ENCODE results near the gene ZBTB45. TPM values are rescaled to one million over a fixed set of nuclear protein-coding genes. Genes with fewer than 3 reads are reported as not detected.

The ZBTB45 gene
- total and polyA plus RNA-seq, 4 donors, result 3.0 to 15.6 (median 10.1) TPM

GRCh38 chr19:58468216-58468839 lies 51.3 kb downstream of the ZBTB45 start:
- intact Hi-C loops (cut with DNase I), result no loop called here
- Histone ChIP-seq H3K27me3 (ENCODE audit: control insufficient read depth in 1 of 2, insufficient read depth in 2 of 2, low read length in 1 of 2) (no peaks in the 10 kb centered on the region), H3K4me3 (ENCODE audit: low read length in 2 of 2) (no peak overlapping the region), H3K36me3 (ENCODE audit: control insufficient read depth in 1 of 2, insufficient read depth in 2 of 2, low read length in 1 of 2) (peaks cover 0 to 4% of the 10 kb centered on the region in 2 donors), H3K4me1 (ENCODE audit: control insufficient read depth in 1 of 2, insufficient read depth in 2 of 2, low read length in 2 of 2) (no peaks in the 10 kb centered on the region), H3K9me3 (ENCODE audit: control insufficient read depth, low read length) (no peaks in the 10 kb centered on the region), H3K27ac (ENCODE audit: low read depth in 1 of 2, low read length in 2 of 2) (no peak overlapping the region)
- WGBS, 2 donors, result 64 to 68% methylated on average over 5 of the region's 5 CpGs
- DNase-seq (no peak), ATAC-seq (ENCODE audit: low FRiP score) (no peak)

- Histone ChIP-seq H3K27me3 (ENCODE audit: control insufficient read depth in 1 of 2, insufficient read depth in 2 of 2, low read length in 1 of 2) (no peaks in the 10 kb centered on the region), H3K4me1 (ENCODE audit: control insufficient read depth in 1 of 2, insufficient read depth in 2 of 2, low read length in 2 of 2) (no peaks in the 10 kb centered on the region), H3K9me3 (ENCODE audit: control insufficient read depth, low read length) (no peaks in the 10 kb centered on the region), H3K4me3 (ENCODE audit: low read length in 2 of 2) (peak within 1 kb of the TSS; percentile 31 to 65), H3K27ac (ENCODE audit: low read depth in 1 of 2, low read length in 2 of 2) (peak within 1 kb of the TSS in 1 of 2 donors; percentile 13), H3K36me3 (ENCODE audit: control insufficient read depth in 1 of 2, insufficient read depth in 2 of 2, low read length in 1 of 2) (peaks cover 0 to 4% of the 10 kb centered on the region in 2 donors)
- ATAC-seq (ENCODE audit: low FRiP score) (peak; percentile 99), DNase-seq (peak; percentile 99 to 100)
- intact Hi-C loops (cut with DNase I), result no loop called here
- 0% methylated on average over 92 of the region's 92 CpGs for WGBS, 2 donors
Observed at GRCh38 chr19:58466760-58467589, 52.6 kb downstream of the ZBTB45 start, which contains the start of gene ZNF324. ZNF324 (plus strand) TSS chr19:58467080; CDS start chr19:58469186, 2,106 bp downstream.

- Histone ChIP-seq H3K4me1 (ENCODE audit: control insufficient read depth in 1 of 2, insufficient read depth in 2 of 2, low read length in 2 of 2) (no peaks in the 10 kb centered on the region), H3K36me3 (ENCODE audit: control insufficient read depth in 1 of 2, insufficient read depth in 2 of 2, low read length in 1 of 2) (no peaks in the 10 kb centered on the region), H3K27ac (ENCODE audit: low read depth in 1 of 2, low read length in 2 of 2) (no peak overlapping the region), H3K9me3 (ENCODE audit: control insufficient read depth, low read length) (no peaks in the 10 kb centered on the region), H3K4me3 (ENCODE audit: low read length in 2 of 2) (no peak overlapping the region), H3K27me3 (ENCODE audit: control insufficient read depth in 1 of 2, insufficient read depth in 2 of 2, low read length in 1 of 2) (no peaks in the 10 kb centered on the region)
- DNase-seq, result no peak
- 33 to 34% methylated on average over 20 of the region's 20 CpGs for WGBS, 2 donors
- intact Hi-C loops (cut with DNase I), result no loop called here
- ATAC-seq (ENCODE audit: low FRiP score), result no peak
Observed at GRCh38 chr19:58466089-58466759, 53.4 kb downstream of the ZBTB45 start.

Small RNA genes within 50 kb of the gene (microRNA-seq; reads per million reads assigned to microRNA genes)
- gene MIR6807, result 0 to 1.2 reads per million in 2 donors

Other genes with a start within 250 kb of the ZBTB45 start
- 1 to 10 TPM; 5.9 to 7.8 TPM for gene ZNF8, start 240.9 kb downstream of the ZBTB45 start, total RNA-seq
- 1 to 10 TPM in 1 of 2 donors, under 1 TPM in 1; 0.38 to 1.9 TPM for gene ZNF8, start 240.9 kb downstream of the ZBTB45 start, polyA plus RNA-seq
- 10 to 100 TPM; 33.6 to 34.3 TPM for gene ERVK3-1, start 214.4 kb downstream of the ZBTB45 start, total RNA-seq
- 10 to 100 TPM; 26.4 to 48.1 TPM for gene ERVK3-1, start 214.4 kb downstream of the ZBTB45 start, polyA plus RNA-seq
- 1 to 10 TPM; 2.2 to 3.1 TPM for gene ZSCAN22, start 192.8 kb downstream of the ZBTB45 start, total RNA-seq
- under 1 TPM; 0.25 to 0.43 TPM for gene ZSCAN22, start 192.8 kb downstream of the ZBTB45 start, polyA plus RNA-seq
- gene A1BG, start 166.3 kb downstream of the ZBTB45 start, total RNA-seq, result 10 to 100 TPM in 1 of 2 donors, 1 to 10 TPM in 1; 9.7 to 11.3 TPM
- gene A1BG, start 166.3 kb downstream of the ZBTB45 start, polyA plus RNA-seq, result 10 to 100 TPM; 21.5 to 81.6 TPM
- gene ZNF497, start 157.1 kb downstream of the ZBTB45 start, total RNA-seq, result under 1 TPM; 0.32 to 0.87 TPM
- under 1 TPM in 1 of 2 donors, not detected in 1; 0.79 TPM for gene ZNF497, start 157.1 kb downstream of the ZBTB45 start, polyA plus RNA-seq
- 1 to 10 TPM in 1 of 2 donors, under 1 TPM in 1; 0.65 to 1.8 TPM for gene ZNF837, start 138.8 kb downstream of the ZBTB45 start, total RNA-seq
- gene ZNF837, start 138.8 kb downstream of the ZBTB45 start, polyA plus RNA-seq, result 1 to 10 TPM in 1 of 2 donors, under 1 TPM in 1; 0.75 to 1.2 TPM
- 100 to 1,000 TPM; 609 to 674 TPM for gene RPS5, start 132.5 kb downstream of the ZBTB45 start, total RNA-seq
- gene RPS5, start 132.5 kb downstream of the ZBTB45 start, polyA plus RNA-seq, result 1,000 to 10,000 TPM; 1,453 to 1,636 TPM
- gene RNF225, start 124.2 kb downstream of the ZBTB45 start, total RNA-seq, result not detected
- gene RNF225, start 124.2 kb downstream of the ZBTB45 start, polyA plus RNA-seq, result not detected
- gene ZNF584, start 111.2 kb downstream of the ZBTB45 start, total RNA-seq, result 10 to 100 TPM; 11.8 to 13.4 TPM
- 10 to 100 TPM in 1 of 2 donors, under 1 TPM in 1; 0.75 to 10.3 TPM for gene ZNF584, start 111.2 kb downstream of the ZBTB45 start, polyA plus RNA-seq
- gene ZNF132, start 79.7 kb downstream of the ZBTB45 start, total RNA-seq, result 1 to 10 TPM; 4.5 to 5.4 TPM
- gene ZNF132, start 79.7 kb downstream of the ZBTB45 start, polyA plus RNA-seq, result 1 to 10 TPM in 1 of 2 donors, under 1 TPM in 1; 0.38 to 1.4 TPM
- gene ZNF324B, start 68.2 kb downstream of the ZBTB45 start, total RNA-seq, result 1 to 10 TPM; 4.6 to 5.7 TPM
- gene ZNF324B, start 68.2 kb downstream of the ZBTB45 start, polyA plus RNA-seq, result 1 to 10 TPM; 1.5 to 2.3 TPM
- gene ZNF324, start 52.7 kb downstream of the ZBTB45 start, total RNA-seq, result 10 to 100 TPM; 10.8 to 14.1 TPM
- 1 to 10 TPM; 2.3 to 4.6 TPM for gene ZNF324, start 52.7 kb downstream of the ZBTB45 start, polyA plus RNA-seq
- 1 to 10 TPM; 6.4 to 9.9 TPM for gene ZNF446, start 43.5 kb downstream of the ZBTB45 start, total RNA-seq
- gene ZNF446, start 43.5 kb downstream of the ZBTB45 start, polyA plus RNA-seq, result 10 to 100 TPM; 10.4 to 26.1 TPM
- gene SLC27A5, start 7.8 kb downstream of the ZBTB45 start, total RNA-seq, result 1 to 10 TPM; 8.1 to 9.8 TPM
- 10 to 100 TPM; 12.5 to 24.6 TPM for gene SLC27A5, start 7.8 kb downstream of the ZBTB45 start, polyA plus RNA-seq
- gene TRIM28, start 24.3 kb upstream of the ZBTB45 start, total RNA-seq, result 100 to 1,000 TPM; 167 to 179 TPM
- gene TRIM28, start 24.3 kb upstream of the ZBTB45 start, polyA plus RNA-seq, result 100 to 1,000 TPM in 1 of 2 donors, 10 to 100 TPM in 1; 76.5 to 210 TPM
- gene CHMP2A, start 35.3 kb upstream of the ZBTB45 start, total RNA-seq, result 10 to 100 TPM; 94.9 to 99.8 TPM
- gene CHMP2A, start 35.3 kb upstream of the ZBTB45 start, polyA plus RNA-seq, result 100 to 1,000 TPM; 186 to 208 TPM
- gene UBE2M, start 38.8 kb upstream of the ZBTB45 start, total RNA-seq, result 10 to 100 TPM; 47.5 to 57.7 TPM
- gene UBE2M, start 38.8 kb upstream of the ZBTB45 start, polyA plus RNA-seq, result 10 to 100 TPM; 47.1 to 51.2 TPM
- 10 to 100 TPM; 17.7 to 31.9 TPM for gene MZF1, start 53.5 kb upstream of the ZBTB45 start, total RNA-seq
- 10 to 100 TPM in 1 of 2 donors, 1 to 10 TPM in 1; 6.3 to 81.5 TPM for gene MZF1, start 53.5 kb upstream of the ZBTB45 start, polyA plus RNA-seq